Lower leg skin (tissue), 4 donors: ENCODE results near the gene COMMD1. TPM values are rescaled to one million over a fixed set of nuclear protein-coding genes. Genes with fewer than 3 reads are reported as not detected.
"Not testable (repeated sequence)": the region's sequence is repeated elsewhere in the genome, so short reads cannot be mapped to it uniquely, and the experiment has no call there.

Source experiments
- DNase-seq, 2 donors: peaks; one replicate each; pipeline ENCODE4 v3.0.0-alpha.2; 2019; ENCODE audit warnings: low spot score in 2 of 2
- H3K4me3 ChIP-seq: fragments of 200-600 bp; sonication (generic); 2 replicates; pipeline ENCODE4 v1.5.1; 2017; ENCODE audit warnings: mild to moderate bottlenecking, low read depth; ENCODE audit not compliant: poor library complexity, severe bottlenecking
- CTCF ChIP-seq, 3 donors: fragments of 450-650 bp; IDR thresholded peaks; one replicate each; pipeline ENCODE4 v1.5.1; 2016; ENCODE audit warnings: antibody characterized with exemption in 3 of 3, mild to moderate bottlenecking in 3 of 3, moderate library complexity in 2 of 3
- POLR2A ChIP-seq, 2 donors: fragments of 450-650 bp; IDR thresholded peaks; one replicate each; pipeline ENCODE4 v1.6.1; 2016 to 2017; ENCODE audit warnings: antibody characterized with exemption in 2 of 2, mild to moderate bottlenecking in 1 of 2, moderate library complexity in 1 of 2
- WGBS, 2 donors: methylation state at CpG; one replicate each; pipeline ENCODE4 v1.1.5; 2018; 5-methylcytosine and 5-hydroxymethylcytosine counted together
- intact Hi-C: fragments of 100-400 bp; cut with DNase I; formaldehyde crosslinking; loops from one replicate; pipeline ENCODE4 v1.15.0; 2023; ENCODE audit warnings: low total_unique reads
- total RNA-seq, 4 donors: library from RNA; depleted of rRNA; stranded (reverse); fragments of >200 nt; gene quantifications; one replicate each; pipeline ENCODE4 v1.1.0, GENCODE V29; 2016

COMMD1 gene
- total RNA-seq, 4 donors from 2014 or later, result 39.2 to 46.9 (median 43.1) TPM

- TF ChIP-seq POLR2A (IDR thresholded peaks at IDR 0.05) (no peak), CTCF (IDR thresholded peaks at IDR 0.05) (no peak)
- no peak for DNase-seq
- intact Hi-C loops, result no loop called here
- no peak overlapping the region for H3K4me3 ChIP-seq
Measured at GRCh38 chr2:62034715-62035114, 129.2 kb downstream of the COMMD1 start.

- H3K4me3 ChIP-seq, result no peak overlapping the region
- 97 to 100% methylated on average over 1 of the region's 1 CpG for WGBS, 2 donors
- DNase-seq, result no peak
- intact Hi-C loops, result no loop called here
- no peak for TF ChIP-seq CTCF (IDR thresholded peaks at IDR 0.05)
- TF ChIP-seq POLR2A (IDR thresholded peaks at IDR 0.05), result no peak
Measured at GRCh38 chr2:62036229-62036628, 130.8 kb downstream of the COMMD1 start.

- TF ChIP-seq CTCF (IDR thresholded peaks at IDR 0.05), result no peak
- TF ChIP-seq POLR2A (IDR thresholded peaks at IDR 0.05), result no peak
- 91 to 92% methylated on average over 2 of the region's 2 CpGs for WGBS, 2 donors
- no peak for DNase-seq
- no peak overlapping the region for H3K4me3 ChIP-seq
- intact Hi-C loops, result no loop called here
Measured at GRCh38 chr2:62036761-62037250, 131.3 kb downstream of the COMMD1 start.

GRCh38 chr2:62038975-62039771 is 133.7 kb downstream of the COMMD1 start:
- no peak overlapping the region for H3K4me3 ChIP-seq
- no peak for DNase-seq
- 93 to 95% methylated on average over 3 of the region's 3 CpGs for WGBS, 2 donors
- TF ChIP-seq POLR2A (IDR thresholded peaks at IDR 0.05) (no peak), CTCF (IDR thresholded peaks at IDR 0.05) (no peak)
- intact Hi-C loops, result no loop called here

GRCh38 chr2:62040926-62041325 is 135.5 kb downstream of the COMMD1 start:
- H3K4me3 ChIP-seq, result no peak overlapping the region
- no peak for DNase-seq
- TF ChIP-seq POLR2A (IDR thresholded peaks at IDR 0.05) (no peak), CTCF (IDR thresholded peaks at IDR 0.05) (no peak)
- 91 to 93% methylated on average over 3 of the region's 3 CpGs for WGBS, 2 donors
- intact Hi-C loops, result no loop called here

GRCh38 chr2:62041701-62042385 is 136.4 kb downstream of the COMMD1 start:
- DNase-seq, H3K4me3 ChIP-seq, intact Hi-C loops: not testable (repeated sequence)
- 95 to 98% methylated on average over 16 of the region's 16 CpGs for WGBS, 2 donors
